ENCODE measurements around the gene CHST11.

- TF ChIP-seq CTCF (conservative IDR thresholded peaks at IDR 0.05; ENCODE audit: low read depth, low read length) (no peak), RFX5 (IDR thresholded peaks at IDR 0.05; ENCODE audit: low read depth, low read length) (no peak), BHLHE40 (IDR thresholded peaks at IDR 0.05; ENCODE audit: low read depth, low read length) (no peak), RCOR1 (IDR thresholded peaks at IDR 0.05; ENCODE audit: insufficient replicate concordance, low read length) (no peak), POLR2A (IDR thresholded peaks at IDR 0.05; ENCODE audit: low read depth, low read length) (no peak), USF2 (IDR thresholded peaks at IDR 0.05; ENCODE audit: low read depth, low read length) (no peak), MXI1 (IDR thresholded peaks at IDR 0.05; ENCODE audit: borderline replicate concordance, low read depth, low read length) (no peak), CHD1 (IDR thresholded peaks at IDR 0.05; ENCODE audit: low read depth, low read length) (no peak), CEBPB (IDR thresholded peaks at IDR 0.05; ENCODE audit: low read depth, low read length) (no peak), RAD21 (IDR thresholded peaks at IDR 0.05; ENCODE audit: low read length) (no peak)
Observed at GRCh38 chr12:104676636-104677035, 219.9 kb downstream of the CHST11 start.
